ENCODE measurements around the gene LYSMD2.

The LYSMD2 gene

DNA sequence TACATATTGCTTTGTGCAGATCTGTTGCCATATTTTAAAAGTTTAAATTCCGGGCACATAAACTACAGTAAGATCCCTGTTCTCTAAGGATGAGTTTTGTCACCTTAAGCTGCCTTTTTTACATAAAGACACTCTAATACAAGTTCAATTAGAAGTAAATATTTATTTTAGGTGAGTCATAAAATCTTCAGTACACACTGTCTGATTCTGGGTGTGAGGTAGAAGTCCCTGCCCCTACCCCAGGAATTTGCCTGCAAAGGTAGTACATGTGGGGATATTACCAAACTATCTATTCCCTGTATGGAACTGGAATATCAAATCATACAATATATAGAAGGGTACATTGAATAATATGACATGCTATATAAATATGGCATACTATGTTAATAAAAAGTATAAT, 49.9 kb downstream of the LYSMD2 start:
- H3K27ac ChIP-seq = no peak overlapping the region
- TF ChIP-seq, protein P1, sequence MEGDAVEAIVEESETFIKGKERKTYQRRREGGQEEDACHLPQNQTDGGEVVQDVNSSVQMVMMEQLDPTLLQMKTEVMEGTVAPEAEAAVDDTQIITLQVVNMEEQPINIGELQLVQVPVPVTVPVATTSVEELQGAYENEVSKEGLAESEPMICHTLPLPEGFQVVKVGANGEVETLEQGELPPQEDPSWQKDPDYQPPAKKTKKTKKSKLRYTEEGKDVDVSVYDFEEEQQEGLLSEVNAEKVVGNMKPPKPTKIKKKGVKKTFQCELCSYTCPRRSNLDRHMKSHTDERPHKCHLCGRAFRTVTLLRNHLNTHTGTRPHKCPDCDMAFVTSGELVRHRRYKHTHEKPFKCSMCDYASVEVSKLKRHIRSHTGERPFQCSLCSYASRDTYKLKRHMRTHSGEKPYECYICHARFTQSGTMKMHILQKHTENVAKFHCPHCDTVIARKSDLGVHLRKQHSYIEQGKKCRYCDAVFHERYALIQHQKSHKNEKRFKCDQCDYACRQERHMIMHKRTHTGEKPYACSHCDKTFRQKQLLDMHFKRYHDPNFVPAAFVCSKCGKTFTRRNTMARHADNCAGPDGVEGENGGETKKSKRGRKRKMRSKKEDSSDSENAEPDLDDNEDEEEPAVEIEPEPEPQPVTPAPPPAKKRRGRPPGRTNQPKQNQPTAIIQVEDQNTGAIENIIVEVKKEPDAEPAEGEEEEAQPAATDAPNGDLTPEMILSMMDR (IDR thresholded peaks at IDR 0.05) = no peak
- no peak for TF ChIP-seq ZFX (IDR thresholded peaks at IDR 0.05; ENCODE audit: borderline replicate concordance)

DNA sequence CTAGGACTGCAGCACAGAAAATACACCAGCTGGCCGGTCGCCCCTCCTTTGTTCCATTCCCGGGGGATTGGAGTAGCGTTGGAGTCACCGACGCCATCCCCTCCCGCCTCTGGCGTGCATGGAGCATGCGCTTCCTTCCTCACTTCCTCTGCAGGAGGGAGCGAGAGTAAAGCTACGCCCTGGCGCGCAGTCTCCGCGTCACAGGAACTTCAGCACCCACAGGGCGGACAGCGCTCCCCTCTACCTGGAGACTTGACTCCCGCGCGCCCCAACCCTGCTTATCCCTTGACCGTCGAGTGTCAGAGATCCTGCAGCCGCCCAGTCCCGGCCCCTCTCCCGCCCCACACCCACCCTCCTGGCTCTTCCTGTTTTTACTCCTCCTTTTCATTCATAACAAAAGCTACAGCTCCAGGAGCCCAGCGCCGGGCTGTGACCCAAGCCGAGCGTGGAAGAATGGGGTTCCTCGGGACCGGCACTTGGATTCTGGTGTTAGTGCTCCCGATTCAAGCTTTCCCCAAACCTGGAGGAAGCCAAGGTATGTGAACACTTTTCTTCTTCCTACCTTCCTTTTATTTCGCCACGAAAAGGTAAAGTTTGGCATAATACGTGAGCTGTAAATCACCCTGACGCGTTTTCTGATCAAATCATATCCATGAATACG, 56.0 kb downstream of the LYSMD2 start, which contains the start of gene SCG3:
SCG3 (plus strand) TSS at position 201 of the 661 bp plus-strand sequence; CDS start at position 454, 253 bp downstream.
- TF ChIP-seq, protein P1 (IDR thresholded peaks at IDR 0.05) = no peak
- TF ChIP-seq ZFX (IDR thresholded peaks at IDR 0.05; ENCODE audit: borderline replicate concordance) = no peak
- peak within 1 kb of the TSS; percentile 57 for H3K27ac ChIP-seq

DNA sequence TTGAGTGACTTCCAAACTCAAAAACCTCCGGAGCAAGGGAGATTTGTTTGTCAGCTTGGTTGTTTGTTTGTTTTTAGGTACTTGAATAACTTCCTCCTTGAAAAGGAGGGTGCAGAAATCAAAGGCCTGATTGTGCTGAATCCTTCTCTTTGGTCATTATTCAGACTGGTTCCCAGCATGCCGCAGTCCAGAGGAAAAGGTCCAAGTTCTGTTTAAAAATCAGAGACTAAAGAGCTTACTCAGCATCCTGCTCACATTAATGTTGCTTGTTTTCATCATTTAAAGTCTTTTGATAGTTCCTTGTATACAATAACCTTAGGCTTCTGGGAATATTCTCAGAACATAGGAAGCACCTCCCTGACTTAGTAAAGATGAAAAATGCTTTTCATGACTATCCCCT, 57.1 kb downstream of the LYSMD2 start:
- no peak overlapping the region for H3K27ac ChIP-seq
- TF ChIP-seq ZFX (IDR thresholded peaks at IDR 0.05; ENCODE audit: borderline replicate concordance) = no peak
- TF ChIP-seq, protein P1 (IDR thresholded peaks at IDR 0.05) = no peak

DNA sequence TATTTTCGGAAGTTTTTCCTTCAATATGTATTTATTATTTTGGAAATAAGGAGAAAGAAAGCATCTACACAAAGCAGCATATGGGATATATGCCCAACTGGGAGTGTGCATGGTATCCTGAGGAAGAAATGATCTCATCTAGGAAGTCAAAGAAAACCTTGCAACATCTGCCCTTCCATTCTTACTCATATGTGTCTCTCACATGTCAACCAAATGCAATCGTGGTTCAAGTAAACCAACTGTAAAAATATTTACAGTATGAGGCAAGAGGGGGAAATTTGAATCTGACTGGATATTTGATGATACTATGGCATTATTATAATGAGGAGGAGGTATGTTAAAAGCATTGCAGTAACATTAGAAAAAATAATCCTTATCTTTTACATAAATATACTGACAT, 59.4 kb downstream of the LYSMD2 start:
- no peak for TF ChIP-seq ZFX (IDR thresholded peaks at IDR 0.05; ENCODE audit: borderline replicate concordance)
- TF ChIP-seq, protein P1 (IDR thresholded peaks at IDR 0.05) = no peak
- H3K27ac ChIP-seq = no peak overlapping the region

DNA sequence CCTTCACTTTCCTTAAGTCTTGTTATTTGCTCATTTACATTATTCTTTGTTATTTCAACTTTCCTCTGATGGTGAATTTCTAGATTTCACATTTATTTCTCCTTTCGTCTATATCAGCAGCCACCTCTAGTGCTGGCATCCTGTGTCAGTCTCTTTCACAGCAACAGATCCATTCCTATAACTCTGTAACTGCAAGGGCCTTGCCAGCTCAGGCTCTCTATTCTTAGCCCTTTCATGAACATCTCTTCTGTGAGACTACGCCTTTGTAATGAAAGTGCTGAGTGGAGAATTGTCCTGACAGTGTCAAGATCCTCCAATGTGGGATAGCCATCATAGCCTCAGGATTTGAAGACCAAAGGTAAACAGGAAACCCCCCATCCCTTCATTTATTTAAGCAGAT, 60.0 kb downstream of the LYSMD2 start:
- no peak overlapping the region for H3K27ac ChIP-seq
- TF ChIP-seq, protein P1 (IDR thresholded peaks at IDR 0.05) = no peak
- TF ChIP-seq ZFX (IDR thresholded peaks at IDR 0.05; ENCODE audit: borderline replicate concordance) = no peak

DNA sequence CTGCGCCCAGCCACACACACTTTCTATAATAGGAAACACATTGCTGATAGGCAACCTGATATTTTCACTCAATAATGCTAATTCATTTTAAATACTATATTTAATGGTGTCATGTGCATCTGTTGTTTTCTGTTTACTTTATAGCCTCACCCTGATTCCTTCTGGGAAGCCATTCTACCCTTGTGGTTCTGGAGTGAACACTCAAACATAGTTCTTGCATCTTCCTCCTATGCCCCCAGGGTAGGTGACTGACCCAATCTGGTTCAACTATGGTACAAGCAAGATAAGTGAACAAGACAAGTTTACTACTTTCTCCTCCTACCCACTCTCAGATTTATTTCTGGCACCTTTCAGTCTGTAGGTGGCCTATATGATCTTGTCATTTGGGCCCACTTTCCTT, 60.4 kb downstream of the LYSMD2 start:
- no peak overlapping the region for H3K27ac ChIP-seq
- TF ChIP-seq ZFX (IDR thresholded peaks at IDR 0.05; ENCODE audit: borderline replicate concordance) = no peak
- TF ChIP-seq, protein P1 (IDR thresholded peaks at IDR 0.05) = no peak

DNA sequence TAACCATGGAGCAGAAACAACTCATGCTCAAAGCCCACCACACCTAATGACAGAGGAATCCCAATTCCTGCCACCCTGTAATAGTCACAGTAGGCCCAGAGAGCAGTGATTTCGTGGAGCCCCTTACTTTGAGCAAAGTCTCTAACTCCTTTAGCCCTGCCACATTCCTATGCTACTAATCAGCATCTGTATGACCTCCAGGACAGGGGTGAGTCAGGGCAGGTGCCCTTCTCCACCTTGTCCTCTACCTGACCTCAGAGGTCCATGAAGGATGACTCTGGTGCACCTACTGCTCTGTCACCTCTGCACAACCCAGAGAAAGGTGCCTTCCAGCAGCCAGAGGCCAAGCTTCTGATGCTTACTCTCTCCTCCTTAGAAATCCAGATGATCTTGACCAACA, 62.2 kb downstream of the LYSMD2 start:
- TF ChIP-seq, protein P1 (IDR thresholded peaks at IDR 0.05) = no peak
- no peak for TF ChIP-seq ZFX (IDR thresholded peaks at IDR 0.05; ENCODE audit: borderline replicate concordance)
- no peak overlapping the region for H3K27ac ChIP-seq
